Astrocyte of the hippocampus (primary cell): ENCODE measurements around the gene PTPRN2.

Experiments
- DNase-seq: peaks from one replicate; pipeline ENCODE4 v3.0.0; 2011; ENCODE audit warnings: low read depth, low spot score

PTPRN2 gene

GRCh38 chr7:157893535-157894044 lies 694.0 kb downstream of the PTPRN2 start:
- DNase-seq, result no peak

- DNase-seq, result no peak
These were observed 694.7 kb downstream of the PTPRN2 start for GRCh38 chr7:157892751-157893523.

GRCh38 chr7:157890921-157891401 lies 696.7 kb downstream of the PTPRN2 start:
- DNase-seq, result no peak

GRCh38 chr7:157889480-157889879 lies 698.1 kb downstream of the PTPRN2 start:
- no peak for DNase-seq

GRCh38 chr7:157888579-157888978 lies 699.0 kb downstream of the PTPRN2 start:
- no peak for DNase-seq

- no peak for DNase-seq
These were observed 700.2 kb downstream of the PTPRN2 start for GRCh38 chr7:157887400-157887799.

- DNase-seq, result no peak
These were observed 700.9 kb downstream of the PTPRN2 start for GRCh38 chr7:157886711-157887110.

- DNase-seq, result no peak
These were observed 701.4 kb downstream of the PTPRN2 start for GRCh38 chr7:157886266-157886665.

- DNase-seq, result no peak
These were observed 702.5 kb downstream of the PTPRN2 start for GRCh38 chr7:157885140-157885539.

GRCh38 chr7:157884461-157885062 lies 703.1 kb downstream of the PTPRN2 start:
- DNase-seq, result no peak

- no peak for DNase-seq
These were observed 706.4 kb downstream of the PTPRN2 start for GRCh38 chr7:157881048-157881771.

- no peak for DNase-seq
These were observed 708.2 kb downstream of the PTPRN2 start for GRCh38 chr7:157879391-157879790.

GRCh38 chr7:157877298-157878090 lies 710.1 kb downstream of the PTPRN2 start:
- DNase-seq, result no peak

GRCh38 chr7:157876469-157877285 lies 710.9 kb downstream of the PTPRN2 start:
- DNase-seq, result no peak

- peak; percentile 48 for DNase-seq
These were observed 712.1 kb downstream of the PTPRN2 start for GRCh38 chr7:157875230-157876179.

- DNase-seq, result no peak
These were observed 712.8 kb downstream of the PTPRN2 start for GRCh38 chr7:157874870-157875229.

GRCh38 chr7:157874208-157874816 lies 713.3 kb downstream of the PTPRN2 start:
- no peak for DNase-seq

GRCh38 chr7:157873664-157874063 lies 714.0 kb downstream of the PTPRN2 start:
- no peak for DNase-seq

GRCh38 chr7:157873181-157873580 lies 714.4 kb downstream of the PTPRN2 start:
- DNase-seq, result no peak
